HEK293T (cell line): ENCODE results near the gene GTF2H1.

ENCODE experiments used
- CTCF ChIA-PET: fragments of 350-600 bp; formaldehyde crosslinking; extraction: SDS; loops from one replicate; lab custom pipeline; 2021; ENCODE audit warnings: antibody characterized with exemption, inconsistent platforms; lab: Yijun Ruan, JAX
- POLR2A ChIA-PET: fragments of 350-600 bp; formaldehyde crosslinking; extraction: SDS; loops from one replicate; lab custom pipeline; 2020; ENCODE audit warnings: antibody characterized with exemption, inconsistent platforms; lab: Yijun Ruan, JAX
- DNase-seq: peaks from one replicate; pipeline ENCODE4 v3.0.0; 2012; ENCODE audit warnings: mixed read lengths; ENCODE audit errors: extremely low spot score
- ARNT ChIP-seq: fragments of 450-650 bp; IDR thresholded peaks from 2 replicates; pipeline ENCODE4 v1.6.1; 2017; ENCODE audit warnings: mild to moderate bottlenecking
- BHLHE40 ChIP-seq: fragments of 450-650 bp; IDR thresholded peaks from 2 replicates; pipeline ENCODE4 v1.6.1; 2016; ENCODE audit warnings: mild to moderate bottlenecking, moderate library complexity, borderline replicate concordance
- CTBP1 ChIP-seq: fragments of 450-650 bp; IDR thresholded peaks from 2 replicates; pipeline ENCODE4 v1.6.1; 2016; ENCODE audit warnings: borderline replicate concordance
- ELF4 ChIP-seq: fragments of 450-650 bp; IDR thresholded peaks from 2 replicates; pipeline ENCODE4 v1.6.1; 2017; ENCODE audit warnings: antibody characterized with exemption
- FOXA1 ChIP-seq: fragments of 450-650 bp; IDR thresholded peaks from 2 replicates; pipeline ENCODE4 v1.6.1; 2016; ENCODE audit warnings: mild to moderate bottlenecking
- FOXK2 ChIP-seq: fragments of 450-650 bp; IDR thresholded peaks from 2 replicates; pipeline ENCODE4 v1.6.1; 2016; ENCODE audit warnings: mild to moderate bottlenecking
- FOXM1 ChIP-seq: fragments of 450-650 bp; IDR thresholded peaks from 2 replicates; pipeline ENCODE4 v1.6.1; 2017; ENCODE audit warnings: mild to moderate bottlenecking, borderline replicate concordance
- HDGF ChIP-seq: fragments of 450-650 bp; IDR thresholded peaks from 2 replicates; pipeline ENCODE4 v1.6.1; 2017; ENCODE audit warnings: antibody characterized with exemption, borderline replicate concordance
- L3MBTL2 ChIP-seq: fragments of 450-650 bp; conservative IDR thresholded peaks from 2 replicates; pipeline ENCODE4 v1.6.1; 2016; ENCODE audit warnings: mild to moderate bottlenecking
- LEF1 ChIP-seq: fragments of 450-650 bp; IDR thresholded peaks from 2 replicates; pipeline ENCODE4 v1.6.1; 2017; ENCODE audit warnings: mild to moderate bottlenecking, borderline replicate concordance
- NFRKB ChIP-seq: fragments of 450-650 bp; IDR thresholded peaks from 2 replicates; pipeline ENCODE4 v1.6.1; 2016; ENCODE audit warnings: mild to moderate bottlenecking, moderate library complexity
- PKNOX1 ChIP-seq: fragments of 450-650 bp; IDR thresholded peaks from 2 replicates; pipeline ENCODE4 v1.6.1; 2016
- SP1 ChIP-seq: fragments of 450-650 bp; IDR thresholded peaks from 2 replicates; pipeline ENCODE4 v1.6.1; 2017
- SUZ12 ChIP-seq: fragments of 450-650 bp; IDR thresholded peaks from 2 replicates; pipeline ENCODE4 v1.6.1; 2016; ENCODE audit warnings: mild to moderate bottlenecking
- TARDBP ChIP-seq: fragments of 450-650 bp; IDR thresholded peaks from 2 replicates; pipeline ENCODE4 v1.6.1; 2016
- ZNF384 ChIP-seq: fragments of 450-650 bp; IDR thresholded peaks from 2 replicates; pipeline ENCODE4 v1.6.1; 2016

Gene GTF2H1

GRCh38 chr11:18314784-18315523 lies 7.4 kb upstream of the GTF2H1 start:
- no peak for DNase-seq
- ChIA-PET POLR2A (interaction anchor here (0.8 to 0.9 kb wide), 2 partner anchors 27 to 81 kb away, joined by 3 read pairs; no protein-coding TSS in a partner anchor), CTCF (no interaction called here)
- TF ChIP-seq SP1 = no peak
- TF ChIP-seq SUZ12 = no peak
- TF ChIP-seq HDGF = no peak
- TF ChIP-seq BHLHE40 = no peak
- no peak for TF ChIP-seq FOXA1
- TF ChIP-seq L3MBTL2 = no peak
- TF ChIP-seq FOXK2 = no peak
- no peak for TF ChIP-seq PKNOX1
- TF ChIP-seq FOXM1 = no peak
- no peak for TF ChIP-seq ZNF384
- no peak for TF ChIP-seq CTBP1
- TF ChIP-seq ARNT = no peak

GRCh38 chr11:18315893-18316292 lies 6.5 kb upstream of the GTF2H1 start:
- no peak for TF ChIP-seq FOXM1
- TF ChIP-seq SUZ12 = no peak
- no peak for TF ChIP-seq ZNF384
- TF ChIP-seq L3MBTL2 = no peak
- no peak for TF ChIP-seq LEF1
- TF ChIP-seq NFRKB = no peak
- no peak for TF ChIP-seq ELF4
- no peak for TF ChIP-seq HDGF
- TF ChIP-seq FOXA1 = no peak
- TF ChIP-seq CTBP1 = no peak
- no peak for TF ChIP-seq SP1
- no peak for TF ChIP-seq ARNT
- no peak for TF ChIP-seq FOXK2
- TF ChIP-seq BHLHE40 = no peak
- no peak for TF ChIP-seq TARDBP
- no peak for TF ChIP-seq PKNOX1
- POLR2A ChIA-PET = interaction anchor here (0.9 kb wide), 1 partner anchor 26 kb away, joined by 3 read pairs; no protein-coding TSS in a partner anchor
- no peak for DNase-seq
- CTCF ChIA-PET = interaction anchor here (0.6 kb wide), 1 partner anchor 182 kb away, joined by 3 read pairs; no protein-coding TSS in a partner anchor

GRCh38 chr11:18317551-18317950 lies 4.8 kb upstream of the GTF2H1 start:
- TF ChIP-seq ZNF384 = no peak
- TF ChIP-seq SP1 = no peak
- no peak for TF ChIP-seq FOXK2
- no peak for TF ChIP-seq NFRKB
- TF ChIP-seq PKNOX1 = no peak
- TF ChIP-seq TARDBP = no peak
- no peak for TF ChIP-seq LEF1
- TF ChIP-seq HDGF = no peak
- TF ChIP-seq FOXM1 = no peak
- no peak for TF ChIP-seq CTBP1
- TF ChIP-seq BHLHE40 = no peak
- TF ChIP-seq L3MBTL2 = no peak
- no peak for TF ChIP-seq ARNT
- POLR2A ChIA-PET = no interaction called here
- CTCF ChIA-PET = no interaction called here
- no peak for DNase-seq

GRCh38 chr11:18319914-18320313 lies 2.5 kb upstream of the GTF2H1 start:
- no peak for TF ChIP-seq FOXM1
- TF ChIP-seq CTBP1 = no peak
- TF ChIP-seq FOXA1 = no peak
- no peak for TF ChIP-seq HDGF
- no peak for TF ChIP-seq FOXK2
- no peak for TF ChIP-seq NFRKB
- TF ChIP-seq BHLHE40 = no peak
- no peak for TF ChIP-seq ZNF384
- TF ChIP-seq TARDBP = no peak
- TF ChIP-seq SUZ12 = no peak
- no peak for TF ChIP-seq L3MBTL2
- no peak for TF ChIP-seq PKNOX1
- TF ChIP-seq SP1 = no peak
- TF ChIP-seq ARNT = no peak
- TF ChIP-seq ELF4 = no peak
- CTCF ChIA-PET = no interaction called here
- no peak for DNase-seq
- POLR2A ChIA-PET = interaction anchor here (4.3 kb wide), 1 partner anchor 76 kb away, joined by 37 read pairs; the partner anchor contains the start of gene LDHA

- POLR2A ChIA-PET = interaction anchor here (1.1 to 4.3 kb wide), 2 partner anchors 75 to 215 kb away, joined by 3 to 37 read pairs; partner anchors contain the start of genes LDHA and SAAL1
- DNase-seq = no peak
- TF ChIP-seq ELF4 = no peak
- CTCF ChIA-PET = interaction anchor here (0.8 to 0.9 kb wide), 2 partner anchors 30 to 268 kb away, joined by 3 read pairs; partner anchors contain the start of gene UEVLD
These were observed 1.8 kb upstream of the GTF2H1 start for GRCh38 chr11:18320617-18321016.
